Activated naive CD8-positive, alpha-beta T cell treated with anti-CD3 and anti-CD28 coated beads for 36 hours (primary cell): ENCODE measurements around the gene CCL15. TPM values are rescaled to one million over a fixed set of nuclear protein-coding genes. Genes with fewer than 3 reads are reported as not detected.
"Not testable (repeated sequence)": the region's sequence is repeated elsewhere in the genome, so short reads cannot be mapped to it uniquely, and the experiment has no call there.

Source experiments
- DNase-seq: peaks from one replicate; pipeline ENCODE4 v3.0.0; 2021
- H3K27ac Mint-ChIP-seq: one replicate; pipeline ENCODE4 v1.8.0; 2022; ENCODE audit warnings: mild to moderate bottlenecking, moderate library complexity, mixed read lengths
- H3K27me3 Mint-ChIP-seq: one replicate; pipeline ENCODE4 v1.8.0; 2022; ENCODE audit warnings: mild to moderate bottlenecking, mixed read lengths
- H3K36me3 Mint-ChIP-seq: one replicate; pipeline ENCODE4 v1.8.0; 2021; ENCODE audit warnings: mild to moderate bottlenecking, mixed read lengths
- H3K4me1 Mint-ChIP-seq: one replicate; pipeline ENCODE4 v1.8.0; 2021; ENCODE audit warnings: mixed read lengths
- H3K4me3 Mint-ChIP-seq: one replicate; pipeline ENCODE4 v1.8.0; 2022; ENCODE audit warnings: mild to moderate bottlenecking, moderate library complexity, mixed read lengths
- H3K9me3 Mint-ChIP-seq: one replicate; pipeline ENCODE4 v1.8.0; 2022; ENCODE audit warnings: mixed read lengths
- total RNA-seq, 2 experiments: library from RNA; stranded (reverse); gene quantifications; one replicate each; pipeline ENCODE4 v1.2.3, GENCODE V29; 2021

Gene CCL15
- total RNA-seq: not detected

- Mint-ChIP-seq H3K4me1 (peaks cover 8% of the 10 kb centered on the region), H3K9me3 (no peaks in the 10 kb centered on the region), H3K36me3 (no peaks in the 10 kb centered on the region), H3K27me3 (peaks cover 10% of the 10 kb centered on the region), H3K4me3 (no peak within 1 kb of the TSS), H3K27ac (no peak within 1 kb of the TSS)
- no peak for DNase-seq
These were observed at the start of gene CCL15 for GRCh38 chr17:36001110-36001771. CCL15 (minus strand) TSS chr17:36001553; CDS start chr17:36001492, 61 bp downstream.

- no peak for DNase-seq
These were observed 48.3 kb upstream of the CCL15 start for GRCh38 chr17:36049643-36050042.

GRCh38 chr17:36048066-36048465 lies 46.7 kb upstream of the CCL15 start:
- H3K36me3 Mint-ChIP-seq: peaks cover 2% of the 10 kb centered on the region
- peaks cover 58% of the 10 kb centered on the region for H3K27me3 Mint-ChIP-seq
- no peaks in the 10 kb centered on the region for H3K4me1 Mint-ChIP-seq
- DNase-seq: no peak
- peaks cover 33% of the 10 kb centered on the region for H3K9me3 Mint-ChIP-seq
- no peak overlapping the region for H3K4me3 Mint-ChIP-seq
- no peak overlapping the region for H3K27ac Mint-ChIP-seq

More at GRCh38 chr17:36049643-36050042, 48.3 kb upstream of the CCL15 start:
- Mint-ChIP-seq H3K27ac (no peak overlapping the region), H3K36me3 (peaks cover 2% of the 10 kb centered on the region), H3K27me3 (peaks cover 46% of the 10 kb centered on the region), H3K4me3 (no peak overlapping the region), H3K4me1 (no peaks in the 10 kb centered on the region), H3K9me3 (peaks cover 31% of the 10 kb centered on the region)

- H3K4me1 Mint-ChIP-seq: peaks cover 6% of the 10 kb centered on the region
- no peaks in the 10 kb centered on the region for H3K9me3 Mint-ChIP-seq
- H3K27me3 Mint-ChIP-seq: peaks cover 19% of the 10 kb centered on the region
- H3K4me3 Mint-ChIP-seq: no peak overlapping the region
- no peak overlapping the region for H3K27ac Mint-ChIP-seq
- DNase-seq: no peak
- H3K36me3 Mint-ChIP-seq: no peaks in the 10 kb centered on the region
These were observed 34.9 kb upstream of the CCL15 start for GRCh38 chr17:36036235-36036634.

- H3K9me3 Mint-ChIP-seq: no peaks in the 10 kb centered on the region
- no peaks in the 10 kb centered on the region for H3K36me3 Mint-ChIP-seq
- H3K4me1 Mint-ChIP-seq: peaks cover 4% of the 10 kb centered on the region
- H3K4me3 Mint-ChIP-seq: no peak overlapping the region
- H3K27me3 Mint-ChIP-seq: peaks cover 28% of the 10 kb centered on the region
- no peak overlapping the region for H3K27ac Mint-ChIP-seq
- DNase-seq: no peak
These were observed 32.8 kb upstream of the CCL15 start for GRCh38 chr17:36034127-36034526.

- no peak for DNase-seq
- peaks cover 42% of the 10 kb centered on the region for H3K27me3 Mint-ChIP-seq
- H3K4me3 Mint-ChIP-seq: no peak overlapping the region
- peaks cover 4% of the 10 kb centered on the region for H3K4me1 Mint-ChIP-seq
- no peaks in the 10 kb centered on the region for H3K36me3 Mint-ChIP-seq
- no peaks in the 10 kb centered on the region for H3K9me3 Mint-ChIP-seq
- H3K27ac Mint-ChIP-seq: no peak overlapping the region
These were observed 29.6 kb upstream of the CCL15 start for GRCh38 chr17:36030956-36031355.

GRCh38 chr17:36027761-36028160 lies 26.4 kb upstream of the CCL15 start:
- no peaks in the 10 kb centered on the region for H3K9me3 Mint-ChIP-seq
- peaks cover 38% of the 10 kb centered on the region for H3K27me3 Mint-ChIP-seq
- H3K4me1 Mint-ChIP-seq: no peaks in the 10 kb centered on the region
- H3K4me3 Mint-ChIP-seq: no peak overlapping the region
- H3K36me3 Mint-ChIP-seq: no peaks in the 10 kb centered on the region
- H3K27ac Mint-ChIP-seq: no peak overlapping the region
- DNase-seq: no peak

- Mint-ChIP-seq H3K9me3 (no peaks in the 10 kb centered on the region), H3K4me1 (no peaks in the 10 kb centered on the region), H3K36me3 (no peaks in the 10 kb centered on the region), H3K4me3 (no peak overlapping the region), H3K27me3 (peaks cover 51% of the 10 kb centered on the region), H3K27ac (no peak overlapping the region)
- no peak for DNase-seq
These were observed 22.9 kb upstream of the CCL15 start for GRCh38 chr17:36024106-36024869.

GRCh38 chr17:36019423-36019822 lies 18.1 kb upstream of the CCL15 start:
- no peak for DNase-seq
- Mint-ChIP-seq H3K36me3 (no peaks in the 10 kb centered on the region), H3K27ac (no peak overlapping the region), H3K27me3 (peaks cover 43% of the 10 kb centered on the region), H3K4me3 (no peak overlapping the region), H3K9me3 (no peaks in the 10 kb centered on the region), H3K4me1 (no peaks in the 10 kb centered on the region)

- no peaks in the 10 kb centered on the region for H3K4me1 Mint-ChIP-seq
- peaks cover 37% of the 10 kb centered on the region for H3K27me3 Mint-ChIP-seq
- H3K36me3 Mint-ChIP-seq: no peaks in the 10 kb centered on the region
These were observed 16.4 kb upstream of the CCL15 start, which contains the start of gene CCL23 for GRCh38 chr17:36017799-36018198. CCL23 (minus strand) TSS chr17:36017972; CDS start chr17:36017897, 75 bp downstream.

GRCh38 chr17:36016555-36016954 lies 15.2 kb upstream of the CCL15 start:
- H3K9me3 Mint-ChIP-seq: no peaks in the 10 kb centered on the region
- no peaks in the 10 kb centered on the region for H3K4me1 Mint-ChIP-seq
- peaks cover 25% of the 10 kb centered on the region for H3K27me3 Mint-ChIP-seq
- H3K4me3 Mint-ChIP-seq: no peak overlapping the region
- no peak overlapping the region for H3K27ac Mint-ChIP-seq
- H3K36me3 Mint-ChIP-seq: no peaks in the 10 kb centered on the region
- DNase-seq: no peak

More at GRCh38 chr17:36017799-36018198, 16.4 kb upstream of the CCL15 start, which contains the start of gene CCL23:
- no peak within 1 kb of the TSS for H3K4me3 Mint-ChIP-seq
- H3K9me3 Mint-ChIP-seq: no peaks in the 10 kb centered on the region
- DNase-seq: no peak
- no peak within 1 kb of the TSS for H3K27ac Mint-ChIP-seq

- not testable (repeated sequence) for H3K4me1 Mint-ChIP-seq, DNase-seq, H3K27ac Mint-ChIP-seq, H3K36me3 Mint-ChIP-seq, H3K9me3 Mint-ChIP-seq, H3K4me3 Mint-ChIP-seq
- H3K27me3 Mint-ChIP-seq: peaks cover 24% of the 10 kb centered on the region
These were observed 14.5 kb upstream of the CCL15 start for GRCh38 chr17:36015895-36016294.

GRCh38 chr17:36014946-36015345 lies 13.6 kb upstream of the CCL15 start:
- no peak overlapping the region for H3K4me3 Mint-ChIP-seq
- H3K27me3 Mint-ChIP-seq: peaks cover 19% of the 10 kb centered on the region
- peaks cover 1% of the 10 kb centered on the region for H3K9me3 Mint-ChIP-seq
- H3K27ac Mint-ChIP-seq: no peak overlapping the region
- no peaks in the 10 kb centered on the region for H3K36me3 Mint-ChIP-seq
- DNase-seq: no peak
- H3K4me1 Mint-ChIP-seq: no peaks in the 10 kb centered on the region

- H3K9me3 Mint-ChIP-seq: peaks cover 3% of the 10 kb centered on the region
- no peak overlapping the region for H3K27ac Mint-ChIP-seq
- H3K4me1 Mint-ChIP-seq: no peaks in the 10 kb centered on the region
- no peak overlapping the region for H3K4me3 Mint-ChIP-seq
- H3K36me3 Mint-ChIP-seq: no peaks in the 10 kb centered on the region
- no peak for DNase-seq
- H3K27me3 Mint-ChIP-seq: peaks cover 10% of the 10 kb centered on the region
These were observed 9.8 kb upstream of the CCL15 start for GRCh38 chr17:36011201-36011600.

- Mint-ChIP-seq H3K27me3 (peaks cover 10% of the 10 kb centered on the region), H3K9me3 (peaks cover 3% of the 10 kb centered on the region), H3K36me3 (no peaks in the 10 kb centered on the region), H3K4me3 (no peak overlapping the region), H3K27ac (no peak overlapping the region), H3K4me1 (peaks cover 7% of the 10 kb centered on the region)
- no peak for DNase-seq
These were observed 7.8 kb upstream of the CCL15 start for GRCh38 chr17:36008998-36009665.
